Large intestine (tissue), 3 donors: ENCODE measurements around the gene N4BP2L2. TPM values are rescaled to one million over a fixed set of nuclear protein-coding genes. Genes with fewer than 3 reads are reported as not detected.

ENCODE experiments used
- DNase-seq, 2 donors: peaks; one replicate each; pipeline versions ENCODE4 v3.0.0 to v3.0.0-alpha.2; 2013
- H3K27ac ChIP-seq: one replicate; pipeline ENCODE4 v1.5.1; 2013; ENCODE audit warnings: low read length
- H3K27me3 ChIP-seq: 2 replicates; pipeline ENCODE4 v1.6.1; 2013; ENCODE audit warnings: low read length; ENCODE audit not compliant: control insufficient read depth, insufficient read depth
- H3K36me3 ChIP-seq: 2 replicates; pipeline ENCODE4 v1.6.1; 2013; ENCODE audit warnings: low read length; ENCODE audit not compliant: control insufficient read depth, insufficient read depth
- H3K4me1 ChIP-seq: one replicate; pipeline ENCODE4 v1.6.1; 2013; ENCODE audit warnings: low read length; ENCODE audit not compliant: control insufficient read depth, insufficient read depth
- H3K4me3 ChIP-seq: one replicate; pipeline ENCODE4 v1.5.1; 2013; ENCODE audit warnings: low read length
- H3K9me3 ChIP-seq: one replicate; pipeline ENCODE4 v1.6.1; 2013; ENCODE audit warnings: mild to moderate bottlenecking, low read depth, low read length, moderate library complexity; ENCODE audit not compliant: control insufficient read depth
- WGBS: methylation state at CpG from one replicate; pipeline ENCODE4 v1.1.5; 2013; ENCODE audit warnings: low lambda C conversion rate; ENCODE audit not compliant: insufficient coverage; 5-methylcytosine and 5-hydroxymethylcytosine counted together
- polyA plus RNA-seq: library from polyadenylated mRNA; unstranded; fragments of 120-200 nt; gene quantifications from one replicate; pipeline ENCODE4 v1.2.1, GENCODE V29; 2013

Gene N4BP2L2
- polyA plus RNA-seq, 1 donor = 180 TPM

GRCh38 chr13:32446773-32447465 is 91.7 kb downstream of the N4BP2L2 start:
- H3K27me3 ChIP-seq = no peaks in the 10 kb centered on the region
- H3K4me1 ChIP-seq = peaks cover 14% of the 10 kb centered on the region
- H3K36me3 ChIP-seq = no peaks in the 10 kb centered on the region
- no peak overlapping the region for H3K4me3 ChIP-seq
- WGBS = 50% methylated on average over 2 of the region's 2 CpGs
- peaks cover 4% of the 10 kb centered on the region for H3K9me3 ChIP-seq
- DNase-seq = peak; percentile 53 to 76
- peak overlapping the region; percentile 34 for H3K27ac ChIP-seq

GRCh38 chr13:32446220-32446619 is 92.4 kb downstream of the N4BP2L2 start:
- Histone ChIP-seq H3K4me3 (no peak overlapping the region), H3K36me3 (no peaks in the 10 kb centered on the region), H3K9me3 (no peaks in the 10 kb centered on the region), H3K27ac (peak overlapping the region; percentile 10), H3K27me3 (no peaks in the 10 kb centered on the region), H3K4me1 (peaks cover 14% of the 10 kb centered on the region)
- no CpG with 5 or more reads among the region's 3 CpGs for WGBS
- peak; percentile 66 to 82 for DNase-seq

GRCh38 chr13:32445461-32445860 is 93.1 kb downstream of the N4BP2L2 start:
- Histone ChIP-seq H3K36me3 (no peaks in the 10 kb centered on the region), H3K4me3 (no peak overlapping the region), H3K9me3 (no peaks in the 10 kb centered on the region), H3K4me1 (peaks cover 14% of the 10 kb centered on the region), H3K27me3 (no peaks in the 10 kb centered on the region), H3K27ac (no peak overlapping the region)
- WGBS = 100% methylated on average over 1 of the region's 2 CpGs
- DNase-seq = no peak

- peak in 1 of 2 donors; percentile 38 for DNase-seq
- H3K27ac ChIP-seq = no peak overlapping the region
- H3K9me3 ChIP-seq = no peaks in the 10 kb centered on the region
- no peaks in the 10 kb centered on the region for H3K27me3 ChIP-seq
- no peaks in the 10 kb centered on the region for H3K36me3 ChIP-seq
- no CpG with 5 or more reads among the region's 2 CpGs for WGBS
- no peak overlapping the region for H3K4me3 ChIP-seq
- peaks cover 14% of the 10 kb centered on the region for H3K4me1 ChIP-seq
Measured at GRCh38 chr13:32443111-32443510, 95.5 kb downstream of the N4BP2L2 start.

GRCh38 chr13:32438871-32439270 is 99.7 kb downstream of the N4BP2L2 start:
- DNase-seq = no peak
- Histone ChIP-seq H3K36me3 (no peaks in the 10 kb centered on the region), H3K4me3 (no peak overlapping the region), H3K27ac (no peak overlapping the region), H3K4me1 (no peaks in the 10 kb centered on the region), H3K27me3 (no peaks in the 10 kb centered on the region), H3K9me3 (no peaks in the 10 kb centered on the region)
- 100% methylated on average over 4 of the region's 4 CpGs for WGBS

GRCh38 chr13:32432856-32433255 is 105.7 kb downstream of the N4BP2L2 start:
- H3K4me1 ChIP-seq = no peaks in the 10 kb centered on the region
- no peak overlapping the region for H3K27ac ChIP-seq
- no peak for DNase-seq
- no peaks in the 10 kb centered on the region for H3K36me3 ChIP-seq
- WGBS = no CpG with 5 or more reads among the region's 3 CpGs
- H3K27me3 ChIP-seq = no peaks in the 10 kb centered on the region
- no peaks in the 10 kb centered on the region for H3K9me3 ChIP-seq
- H3K4me3 ChIP-seq = no peak overlapping the region

GRCh38 chr13:32431361-32431760 is 107.2 kb downstream of the N4BP2L2 start:
- Histone ChIP-seq H3K27me3 (no peaks in the 10 kb centered on the region), H3K4me3 (no peak overlapping the region), H3K4me1 (peaks cover 6% of the 10 kb centered on the region), H3K9me3 (no peaks in the 10 kb centered on the region), H3K36me3 (no peaks in the 10 kb centered on the region), H3K27ac (no peak overlapping the region)
- WGBS = 100% methylated on average over 1 of the region's 5 CpGs
- no peak for DNase-seq

- H3K9me3 ChIP-seq = no peaks in the 10 kb centered on the region
- no peak overlapping the region for H3K27ac ChIP-seq
- peaks cover 6% of the 10 kb centered on the region for H3K4me1 ChIP-seq
- WGBS = 0% methylated on average over 1 of the region's 6 CpGs
- H3K36me3 ChIP-seq = no peaks in the 10 kb centered on the region
- H3K4me3 ChIP-seq = no peak overlapping the region
- no peak for DNase-seq
- no peaks in the 10 kb centered on the region for H3K27me3 ChIP-seq
Measured at GRCh38 chr13:32430018-32430747, 108.4 kb downstream of the N4BP2L2 start.

- H3K9me3 ChIP-seq = no peaks in the 10 kb centered on the region
- no peak overlapping the region for H3K27ac ChIP-seq
- no peak for DNase-seq
- H3K27me3 ChIP-seq = no peaks in the 10 kb centered on the region
- H3K4me3 ChIP-seq = no peak overlapping the region
- no peaks in the 10 kb centered on the region for H3K36me3 ChIP-seq
- 100% methylated on average over 1 of the region's 6 CpGs for WGBS
- H3K4me1 ChIP-seq = peaks cover 6% of the 10 kb centered on the region
Measured at GRCh38 chr13:32429433-32429909, 109.1 kb downstream of the N4BP2L2 start.

GRCh38 chr13:32428581-32429432 is 109.8 kb downstream of the N4BP2L2 start:
- no peaks in the 10 kb centered on the region for H3K9me3 ChIP-seq
- DNase-seq = no peak
- no peaks in the 10 kb centered on the region for H3K27me3 ChIP-seq
- H3K36me3 ChIP-seq = no peaks in the 10 kb centered on the region
- peaks cover 6% of the 10 kb centered on the region for H3K4me1 ChIP-seq
- peak overlapping the region; percentile 67 for H3K4me3 ChIP-seq
- WGBS = 17% methylated on average over 1 of the region's 9 CpGs
- peak overlapping the region; percentile 66 for H3K27ac ChIP-seq
